NCI-H748 treated with DMSO at 0.1 percent for 48 hours (cell line): Measurements from ENCODE around the gene BICDL1.

ENCODE experiments used
- DNase-seq: peaks from one replicate; lab custom pipeline; 2025; lab: John Stamatoyannopoulos, UW

Gene BICDL1

GRCh38 chr12:120079411-120080400 is 90.7 kb downstream of the BICDL1 start:
- DNase-seq = no peak

DNA sequence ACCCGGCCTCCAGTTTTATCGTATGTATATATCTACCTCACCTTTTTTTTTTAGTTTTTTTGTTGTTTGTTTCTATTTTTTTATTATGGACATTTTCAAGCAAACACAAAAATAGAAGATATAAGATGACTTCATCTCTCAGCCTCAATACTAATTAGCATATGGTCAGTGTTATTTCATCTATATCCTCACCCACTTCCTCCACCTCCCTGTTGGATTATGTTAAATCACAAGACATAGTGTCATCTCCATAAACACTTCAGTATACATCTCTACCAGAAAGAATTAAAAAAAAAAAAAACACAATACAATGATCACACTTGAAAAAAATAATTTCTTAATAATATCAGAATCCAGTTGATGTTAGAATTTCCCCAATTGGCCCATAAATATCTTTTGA is 92.6 kb downstream of the BICDL1 start:
- no peak for DNase-seq

GRCh38 chr12:120085920-120086645 is 97.0 kb downstream of the BICDL1 start:
- DNase-seq = no peak

GRCh38 chr12:120086801-120087621 is 98.0 kb downstream of the BICDL1 start:
- peak; percentile 98 for DNase-seq

DNA sequence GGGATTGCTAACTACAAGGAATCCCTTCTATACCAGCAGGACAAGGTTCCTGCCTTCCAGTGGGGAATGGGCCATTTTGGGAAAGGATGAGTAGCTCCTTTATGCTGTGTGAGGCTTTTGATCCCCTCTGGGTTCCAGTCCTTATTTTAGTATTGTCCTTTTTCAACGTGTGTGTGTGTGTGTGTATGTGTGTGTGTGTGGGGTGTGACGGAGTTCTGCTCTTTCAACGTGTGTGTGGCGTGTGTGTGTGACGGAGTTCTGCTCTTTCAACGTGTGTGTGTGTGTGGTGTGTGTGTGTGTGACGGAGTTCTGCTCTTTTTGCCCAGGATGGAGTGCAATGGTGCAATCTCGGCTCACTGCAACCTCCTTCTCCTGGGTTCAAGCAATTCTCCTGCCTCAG is 100.1 kb downstream of the BICDL1 start:
- DNase-seq = no peak

DNA sequence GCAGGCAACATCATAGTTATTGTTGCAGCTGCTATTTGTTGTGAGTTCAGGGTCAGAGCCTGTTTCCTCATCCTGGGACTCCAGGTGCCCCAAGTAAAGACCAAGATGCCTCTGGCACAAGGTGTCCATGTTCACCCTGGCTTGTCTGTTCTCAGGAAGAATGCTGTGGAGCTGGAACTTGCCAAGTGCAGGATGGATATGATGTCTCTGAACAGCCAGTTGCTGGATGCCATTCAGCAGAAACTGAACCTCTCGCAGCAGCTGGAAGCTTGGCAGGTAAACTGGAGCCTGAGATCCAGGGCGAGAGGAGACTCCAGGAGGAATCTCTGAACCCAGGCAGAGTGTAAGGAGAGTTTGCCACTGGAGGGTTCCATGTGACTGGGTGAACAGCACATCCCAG is 100.8 kb downstream of the BICDL1 start:
- no peak for DNase-seq

DNA sequence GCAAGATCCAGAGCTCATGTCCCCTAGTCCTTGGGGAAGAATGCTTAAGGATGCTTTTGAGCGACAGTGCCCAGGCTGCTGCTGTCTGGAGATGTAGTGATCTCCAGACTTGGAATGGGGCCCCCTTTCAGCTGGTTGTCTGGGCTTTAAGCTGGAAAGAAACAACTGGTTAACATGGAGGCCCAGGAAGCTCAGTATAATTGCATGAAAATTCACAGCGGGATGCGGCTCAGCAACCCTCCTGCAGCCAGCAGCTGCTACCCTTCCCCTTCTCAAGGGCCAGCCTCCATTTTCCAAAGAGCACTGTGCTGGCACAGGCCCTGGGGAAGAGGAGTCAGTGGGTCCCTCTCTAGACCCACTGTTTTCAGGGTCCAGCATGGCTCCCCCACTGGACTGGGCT is 101.2 kb downstream of the BICDL1 start:
- no peak for DNase-seq

- no peak for DNase-seq
These were observed 101.7 kb downstream of the BICDL1 start for GRCh38 chr12:120090626-120091295.

DNA sequence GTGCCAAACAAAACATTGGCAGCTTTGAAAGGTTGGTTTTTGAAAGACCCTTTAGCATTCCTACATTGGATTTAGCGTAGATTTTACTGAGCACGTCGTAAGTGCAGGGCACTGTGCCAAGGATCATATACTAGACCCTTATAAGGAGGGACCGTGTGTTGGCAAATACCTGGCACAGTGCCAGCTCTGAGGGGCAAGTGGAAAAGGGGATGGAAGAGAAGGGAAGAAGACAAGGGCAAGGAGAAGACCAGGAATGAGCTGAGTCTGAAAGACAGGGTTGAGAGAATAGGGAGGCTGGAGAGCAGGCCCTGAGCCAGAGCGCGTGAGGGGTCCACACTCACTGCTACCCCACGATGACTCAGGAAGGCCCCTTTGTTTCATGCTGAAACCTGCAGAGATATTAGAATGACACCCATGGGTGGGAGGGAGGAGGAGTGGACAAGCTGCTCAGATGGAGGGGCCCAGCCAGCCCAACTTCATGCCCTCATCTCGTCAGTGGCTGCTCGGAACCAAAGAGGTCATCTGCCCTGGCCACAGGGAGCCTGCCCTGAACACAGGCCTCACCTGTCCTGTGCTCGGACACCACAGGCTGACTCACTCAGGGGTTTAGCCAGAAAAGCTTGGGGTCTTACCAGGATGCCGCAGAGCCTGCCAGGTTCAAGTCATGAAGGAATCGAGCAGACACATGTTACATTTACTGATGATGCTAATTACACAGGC is 102.5 kb downstream of the BICDL1 start:
- DNase-seq = no peak

- DNase-seq = no peak
These were observed 103.7 kb downstream of the BICDL1 start for GRCh38 chr12:120092551-120093335.

- no peak for DNase-seq
These were observed 104.2 kb downstream of the BICDL1 start for GRCh38 chr12:120093336-120093591.

GRCh38 chr12:120093592-120094355 is 104.7 kb downstream of the BICDL1 start:
- DNase-seq = no peak

DNA sequence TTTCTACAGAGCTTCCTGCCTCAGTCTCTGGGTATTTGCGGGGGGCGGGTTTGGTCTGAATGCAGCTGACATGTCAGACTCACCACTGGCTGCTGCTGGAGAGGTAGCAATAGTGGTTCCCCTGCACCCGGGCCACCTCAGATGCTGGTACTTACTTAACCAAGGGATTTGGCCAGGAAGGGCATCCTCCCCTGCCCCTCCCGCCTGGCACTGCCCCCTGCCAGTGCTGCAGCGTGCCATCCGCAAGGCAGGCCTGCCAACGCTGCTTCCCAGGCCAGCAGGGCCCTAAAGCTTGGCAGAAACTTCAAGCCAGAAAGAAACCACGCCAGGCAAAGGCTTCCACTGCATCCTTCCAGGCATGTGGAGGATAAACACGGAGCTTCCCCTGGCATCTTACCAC is 105.4 kb downstream of the BICDL1 start:
- DNase-seq = no peak

- DNase-seq = no peak
These were observed 106.3 kb downstream of the BICDL1 start for GRCh38 chr12:120095331-120095730.

GRCh38 chr12:120095736-120096135 is 106.7 kb downstream of the BICDL1 start:
- DNase-seq = no peak

GRCh38 chr12:120096671-120097202 is 107.7 kb downstream of the BICDL1 start:
- no peak for DNase-seq

- DNase-seq = no peak
These were observed 109.9 kb downstream of the BICDL1 start for GRCh38 chr12:120098756-120099470.

- DNase-seq = no peak
These were observed 110.7 kb downstream of the BICDL1 start for GRCh38 chr12:120099738-120100137.

- no peak for DNase-seq
These were observed 111.6 kb downstream of the BICDL1 start for GRCh38 chr12:120100630-120101029.
